Measurements from ENCODE around the gene MAT1A.

MAT1A gene

DNA sequence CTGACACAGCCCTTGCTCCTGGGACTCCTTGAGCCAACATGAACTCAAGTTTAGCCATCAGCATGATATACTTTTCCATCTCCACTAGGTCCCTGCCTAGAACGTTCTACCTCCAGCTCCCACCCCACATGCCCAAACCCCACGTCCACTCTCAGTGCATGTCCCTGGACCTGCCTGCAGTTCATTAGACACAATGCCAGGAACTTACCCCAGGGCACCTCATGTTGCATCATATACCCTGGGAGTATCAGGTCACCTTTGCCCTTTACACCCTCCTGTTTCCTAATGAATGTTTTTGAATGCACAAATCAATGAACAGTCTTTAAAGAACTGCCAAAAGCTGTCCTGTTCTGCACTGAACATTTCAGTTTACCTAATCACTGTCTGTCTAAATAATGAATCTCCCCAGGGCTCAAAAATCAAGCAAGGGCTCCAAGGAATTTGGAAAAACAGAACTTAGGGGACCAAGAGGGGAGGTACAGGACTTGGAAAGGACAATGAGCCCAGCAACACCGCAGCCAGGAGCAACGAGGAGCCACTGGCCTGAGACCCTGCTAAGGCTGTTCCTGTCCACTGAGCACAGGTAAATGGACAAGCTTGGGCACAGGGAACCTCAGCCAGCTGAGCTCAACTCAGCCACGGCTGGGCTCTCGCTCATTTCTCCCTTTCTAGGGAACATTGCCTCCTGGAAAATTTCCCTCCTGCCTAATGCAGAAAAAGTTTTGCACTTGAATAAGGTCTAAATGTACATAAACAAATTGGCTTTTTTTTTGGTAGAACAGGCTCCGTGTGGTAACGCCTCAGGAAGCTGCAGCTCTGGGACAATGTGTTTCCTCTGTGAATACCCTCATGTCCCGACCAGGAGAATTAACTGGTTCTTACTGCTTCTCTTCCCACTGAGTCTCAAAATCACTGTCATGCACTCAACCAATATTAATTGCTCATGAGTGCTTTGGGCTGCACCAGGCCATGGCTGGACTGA, 7.4 kb downstream of the MAT1A start:
- DNase-seq = no peak

DNA sequence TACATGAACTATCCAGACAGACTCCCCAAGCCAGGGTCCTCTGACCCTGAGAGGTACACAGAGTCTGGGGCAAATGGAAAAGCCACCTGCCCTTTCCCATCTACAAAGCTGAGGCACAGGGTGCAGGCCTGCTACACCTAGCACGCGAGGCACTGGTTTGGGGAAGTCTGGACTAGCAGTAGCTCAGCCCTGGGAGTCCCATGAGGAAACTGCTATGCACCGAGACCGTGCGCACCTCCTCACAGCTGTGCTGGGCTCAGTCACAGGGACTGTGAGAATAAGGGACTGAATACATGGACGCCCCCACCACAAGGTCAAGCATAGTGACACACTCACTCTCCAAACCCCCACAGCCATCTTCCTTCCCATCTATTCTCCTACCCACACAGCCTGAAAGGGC, 8.2 kb downstream of the MAT1A start:
- no peak for DNase-seq

DNA sequence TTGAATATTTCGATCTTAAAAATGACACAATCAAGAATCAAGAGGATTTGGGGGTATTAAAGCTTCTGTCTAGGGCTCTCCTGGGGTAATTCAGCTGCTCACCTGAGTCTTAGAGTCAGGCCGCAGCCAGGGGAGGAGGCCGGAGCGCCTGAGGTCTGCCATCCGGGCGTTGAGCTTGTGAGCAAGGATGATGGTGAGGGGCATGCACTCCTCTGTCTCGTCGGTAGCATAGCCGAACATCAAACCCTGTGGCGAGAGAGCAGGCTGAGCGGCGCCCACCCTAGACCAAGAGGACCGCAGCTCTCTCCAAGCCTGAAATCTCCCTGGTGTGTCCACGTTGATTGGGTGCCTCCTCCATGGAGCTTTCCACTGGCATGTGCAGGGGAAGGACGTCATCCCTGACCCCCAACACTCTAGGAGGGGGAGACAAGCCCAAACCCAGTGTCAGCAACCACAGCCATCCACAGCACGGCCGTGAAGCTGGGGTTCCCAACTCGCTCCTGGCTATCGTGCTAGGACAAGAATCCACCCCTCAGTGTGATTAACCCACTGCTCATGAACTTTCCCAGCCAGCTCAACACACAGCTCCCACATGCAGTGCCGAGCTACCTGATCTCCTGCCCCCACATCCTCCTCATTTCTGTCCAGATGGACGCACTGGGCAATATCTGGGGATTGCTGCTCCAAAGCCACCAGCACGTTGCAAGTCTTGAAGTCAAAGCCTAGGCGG, 9.2 kb downstream of the MAT1A start:
- no peak for DNase-seq

DNA sequence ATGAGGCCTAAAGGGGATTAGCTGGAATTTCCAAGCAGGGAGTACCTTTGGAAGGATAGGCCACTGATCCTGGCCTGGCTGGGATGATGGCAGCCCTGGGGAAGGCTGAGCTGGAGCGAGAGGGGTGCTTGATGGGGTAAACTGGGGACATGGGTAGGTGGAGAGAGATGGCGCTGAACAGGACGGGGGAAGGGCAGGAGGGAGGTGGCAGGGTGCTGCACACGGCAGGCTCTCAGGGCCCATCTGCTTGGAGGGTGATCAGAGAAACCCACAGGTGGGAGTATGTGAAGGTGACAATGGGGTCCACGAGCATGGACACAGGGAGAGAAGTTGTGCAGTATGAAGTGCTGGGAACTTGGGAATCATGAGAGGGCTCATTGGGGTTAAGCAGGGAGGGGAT, 10.3 kb downstream of the MAT1A start:
- DNase-seq = no peak

DNA sequence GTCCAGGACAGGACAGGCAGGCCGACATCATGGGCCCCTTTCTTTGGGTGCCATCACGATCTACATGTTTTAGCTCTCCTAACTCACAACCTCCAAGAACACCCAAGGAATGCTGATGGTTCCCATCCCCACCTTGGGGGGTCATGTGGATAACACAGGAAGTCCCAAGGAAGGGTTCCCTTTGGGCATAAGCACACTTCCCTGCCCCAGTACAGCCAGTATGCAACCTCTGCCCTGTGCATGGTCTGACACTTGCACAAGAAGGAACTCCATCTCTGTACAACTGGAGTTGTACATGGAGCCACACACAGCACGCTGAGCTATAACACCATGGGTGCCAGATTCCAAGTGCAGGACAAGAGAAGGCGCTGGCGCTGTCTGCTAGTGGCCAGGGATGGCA, 11.0 kb downstream of the MAT1A start:
- DNase-seq = no peak

DNA sequence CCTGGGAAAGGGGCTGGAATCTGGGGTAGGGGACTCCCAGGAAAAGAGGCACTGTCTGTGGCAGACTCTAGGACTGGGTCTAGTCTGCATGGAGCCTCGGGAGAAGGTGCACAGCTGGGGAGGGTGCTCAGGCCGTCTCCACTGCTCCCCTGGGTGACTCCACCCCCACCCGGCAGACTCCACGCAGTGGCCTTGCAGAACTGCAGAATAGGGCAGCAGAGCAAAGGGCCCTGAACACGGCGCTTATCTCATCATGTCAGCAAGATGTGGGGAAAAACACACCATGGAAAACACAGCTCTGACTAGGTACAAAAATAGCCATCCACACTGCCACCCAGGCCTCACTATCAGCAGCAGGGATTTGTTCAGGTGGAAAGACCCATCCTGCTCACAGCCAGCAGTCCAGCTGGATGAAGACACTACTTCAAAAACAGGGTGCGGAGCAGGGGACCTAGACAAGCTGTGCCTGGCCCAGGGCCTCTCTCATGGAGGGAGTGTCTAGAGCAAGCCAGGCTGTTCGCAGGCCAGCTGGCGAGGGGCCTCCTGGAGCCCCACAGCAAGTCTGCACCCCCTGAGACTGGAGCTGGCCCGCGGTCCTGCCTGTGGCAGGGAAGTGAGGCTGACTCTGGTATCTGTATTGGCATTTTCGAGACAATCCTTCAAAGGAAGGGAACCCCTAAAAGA, 11.7 kb downstream of the MAT1A start:
- DNase-seq = no peak

DNA sequence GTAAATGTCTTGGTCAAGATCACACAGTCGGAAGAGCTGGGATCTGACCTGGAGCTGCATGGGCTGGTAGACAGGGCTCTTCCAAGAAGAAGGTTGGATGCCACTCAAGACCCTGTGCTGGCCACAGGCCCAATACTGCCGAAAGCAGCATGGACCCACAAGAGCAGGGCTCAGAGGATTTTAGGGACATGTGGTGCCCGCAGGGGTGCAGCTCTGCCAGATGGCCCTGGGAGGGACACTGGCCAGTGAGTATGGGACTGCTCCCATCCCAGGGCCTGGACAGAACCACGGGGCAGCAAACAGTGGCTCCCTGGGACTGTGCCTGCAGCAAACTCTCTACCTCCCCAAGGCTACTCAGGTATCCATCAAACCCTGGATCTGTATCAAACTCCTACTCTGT, 12.4 kb downstream of the MAT1A start:
- no peak for DNase-seq

DNA sequence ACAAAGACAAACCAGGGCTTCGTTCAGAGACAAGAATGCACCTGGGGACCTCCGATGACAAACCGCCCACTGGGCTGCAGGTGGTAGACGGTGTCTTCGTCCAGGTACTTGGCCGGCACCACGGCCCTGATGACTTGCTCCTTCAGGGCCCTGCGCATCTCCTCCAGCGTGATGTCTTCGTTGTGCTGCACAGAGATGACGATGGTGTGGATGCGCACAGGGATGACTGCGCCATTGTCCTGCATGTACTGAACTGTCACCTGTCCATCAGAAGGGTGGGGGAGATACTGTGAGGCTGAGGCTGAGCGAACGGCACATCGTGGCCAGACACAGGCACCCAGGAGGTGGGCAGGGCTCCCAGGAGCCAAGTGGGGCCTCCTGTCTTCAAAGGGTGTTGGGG, 13.1 kb downstream of the MAT1A start:
- no peak for DNase-seq

DNA sequence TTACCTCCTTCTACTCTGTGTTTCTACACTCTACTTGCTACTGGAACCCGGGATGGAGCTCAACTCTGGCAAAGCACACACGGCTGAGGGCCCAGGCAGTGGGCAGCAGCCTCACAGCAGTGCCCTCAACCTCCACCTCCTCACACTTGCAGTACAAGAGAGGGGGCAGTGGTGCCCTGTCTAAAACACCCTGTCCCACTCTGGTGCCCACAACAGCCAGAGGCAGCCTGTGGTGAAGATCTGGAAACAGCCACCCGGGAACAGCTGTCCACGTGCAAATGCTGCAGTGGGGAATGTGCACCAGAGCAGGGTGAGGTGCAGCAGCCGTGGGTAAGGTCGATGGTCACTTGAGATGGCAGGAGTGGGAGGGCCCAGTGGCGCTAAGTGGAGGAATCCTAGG, 13.7 kb downstream of the MAT1A start:
- no peak for DNase-seq

DNA sequence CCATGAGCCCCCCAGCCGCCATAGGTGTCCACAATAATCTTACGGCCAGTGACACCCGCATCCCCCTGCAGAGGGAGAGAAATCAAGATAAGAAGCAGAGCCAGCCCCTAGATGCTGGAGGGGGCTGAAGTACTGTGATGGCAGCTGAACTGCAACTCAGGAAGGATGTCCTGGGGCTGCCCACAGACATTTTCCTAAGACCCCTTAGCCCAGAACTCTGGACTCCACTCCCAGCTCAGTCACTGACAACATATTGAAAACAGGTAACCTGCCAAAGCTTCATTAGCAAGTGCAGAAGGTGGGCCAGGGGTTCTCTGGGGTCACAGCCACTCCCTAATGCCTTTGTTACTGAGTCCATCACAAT, 14.3 kb downstream of the MAT1A start:
- no peak for DNase-seq

DNA sequence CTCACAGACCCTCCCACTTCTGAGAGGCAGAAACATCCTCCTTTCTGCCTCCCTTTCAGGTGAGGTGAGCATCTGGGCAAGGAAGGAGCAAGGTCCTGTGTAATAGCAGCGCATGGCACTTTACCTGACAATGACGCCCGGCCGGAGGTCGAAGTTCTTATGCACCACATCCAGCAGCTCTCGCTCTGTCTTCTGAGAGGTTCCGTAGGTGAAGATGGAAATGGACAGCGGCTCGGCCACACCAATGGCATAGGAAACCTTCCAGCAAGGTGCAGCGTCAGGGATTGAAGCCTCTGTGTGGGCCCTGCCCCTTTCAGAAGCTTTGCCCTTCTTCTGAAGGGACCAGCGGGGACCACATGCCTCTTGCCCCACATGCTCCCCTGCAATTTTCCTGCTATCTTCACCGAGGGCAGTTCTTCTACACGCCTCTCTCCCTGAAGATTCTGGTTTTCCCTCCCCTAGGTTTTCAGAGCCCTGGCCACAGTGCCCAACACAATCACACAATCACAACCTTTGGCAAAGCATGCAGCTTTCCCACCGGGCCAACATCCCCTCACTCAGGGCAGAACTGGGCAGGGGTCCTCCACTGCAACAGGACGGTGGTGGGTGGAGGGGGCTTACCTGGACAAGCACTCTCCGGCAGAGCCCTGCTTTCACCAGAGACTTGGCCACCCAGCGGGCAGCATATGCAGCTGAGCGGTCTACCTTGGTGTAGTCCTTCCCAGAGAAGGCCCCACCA, 14.9 kb downstream of the MAT1A start:
- DNase-seq = no peak

DNA sequence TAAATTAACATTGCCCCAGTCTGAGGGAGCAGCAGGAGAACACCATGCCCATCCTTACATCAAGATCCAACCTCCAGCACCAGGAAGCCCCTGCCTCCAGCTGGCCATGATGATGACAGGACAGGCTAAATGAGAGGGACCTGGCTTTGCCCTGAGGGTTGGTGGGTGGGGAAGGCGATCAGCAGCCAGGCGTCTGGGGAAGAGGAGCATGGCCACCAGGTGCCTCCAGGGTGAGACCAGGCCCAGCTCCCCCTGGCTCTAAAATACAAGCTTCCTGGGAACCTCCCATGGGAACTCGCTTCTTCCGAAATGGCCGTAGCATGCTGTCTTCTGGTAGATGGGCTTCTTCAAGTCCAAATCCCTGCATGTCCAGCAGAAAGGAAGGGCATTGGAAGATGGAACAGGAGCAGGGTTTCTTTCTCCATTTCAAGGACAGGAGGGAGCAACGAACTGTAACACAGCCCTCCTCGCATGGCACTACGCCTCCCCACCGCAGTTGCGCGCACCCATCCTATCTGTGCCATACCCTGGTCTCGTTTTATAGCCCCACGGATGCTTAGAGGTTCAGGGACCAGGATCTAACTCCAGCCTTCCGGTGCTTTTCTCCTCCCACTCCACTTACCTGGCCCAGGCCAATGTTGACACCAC, 15.8 kb downstream of the MAT1A start:
- no peak for DNase-seq

DNA sequence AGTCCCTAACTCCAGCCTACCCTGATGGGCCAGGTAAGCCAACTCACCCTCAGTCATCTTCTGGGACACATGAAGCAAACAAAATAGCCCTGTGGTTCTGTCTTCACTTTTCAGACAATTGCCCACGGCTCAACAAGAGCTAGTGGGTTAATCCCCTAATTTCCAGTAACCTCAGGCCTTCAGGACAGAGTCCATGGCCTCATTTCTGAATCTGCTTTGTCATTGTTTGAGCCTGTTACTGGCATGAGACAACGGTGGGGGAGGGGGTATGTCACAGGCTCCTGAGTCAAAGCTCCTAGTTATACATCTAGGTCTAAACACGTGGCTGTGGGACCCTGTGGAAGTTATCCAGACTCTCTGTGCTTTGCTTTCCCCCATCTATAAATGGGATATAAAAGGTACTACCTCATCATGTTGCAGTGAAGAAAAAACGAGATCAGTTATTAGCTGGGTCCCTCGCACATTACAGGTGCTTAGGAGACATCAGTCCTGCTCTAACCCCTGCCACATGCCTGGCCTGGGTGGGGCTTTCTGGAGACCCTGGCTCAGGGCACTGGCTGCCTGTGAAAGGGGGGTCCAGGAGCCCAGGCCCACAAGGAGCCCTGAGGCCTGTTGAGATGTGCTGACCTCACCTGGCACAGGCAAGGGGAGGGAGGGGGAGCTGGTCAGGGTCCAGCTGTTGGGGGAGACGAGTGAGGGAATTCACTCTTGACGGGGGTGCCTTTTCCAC, 16.5 kb downstream of the MAT1A start:
- no peak for DNase-seq

DNA sequence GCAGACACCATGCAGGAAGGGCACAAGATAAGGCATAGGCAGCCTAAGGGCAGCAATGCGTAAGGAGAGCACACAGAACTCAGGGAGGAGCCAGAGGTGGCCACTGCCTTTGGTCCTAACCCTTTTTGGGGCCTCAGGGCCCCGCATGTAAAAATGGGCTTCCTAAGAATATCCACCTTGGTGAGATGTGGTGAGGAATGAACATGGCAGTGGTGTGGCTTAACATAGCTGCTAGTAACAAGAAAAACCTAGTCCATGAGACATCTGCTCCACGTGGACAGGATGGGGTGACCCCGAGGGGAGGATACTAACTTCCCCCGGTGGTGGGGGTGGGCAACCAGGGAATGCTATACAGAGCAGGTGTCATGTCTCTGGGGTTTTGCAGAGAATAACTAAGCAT, 18.0 kb downstream of the MAT1A start:
- no peak for DNase-seq

DNA sequence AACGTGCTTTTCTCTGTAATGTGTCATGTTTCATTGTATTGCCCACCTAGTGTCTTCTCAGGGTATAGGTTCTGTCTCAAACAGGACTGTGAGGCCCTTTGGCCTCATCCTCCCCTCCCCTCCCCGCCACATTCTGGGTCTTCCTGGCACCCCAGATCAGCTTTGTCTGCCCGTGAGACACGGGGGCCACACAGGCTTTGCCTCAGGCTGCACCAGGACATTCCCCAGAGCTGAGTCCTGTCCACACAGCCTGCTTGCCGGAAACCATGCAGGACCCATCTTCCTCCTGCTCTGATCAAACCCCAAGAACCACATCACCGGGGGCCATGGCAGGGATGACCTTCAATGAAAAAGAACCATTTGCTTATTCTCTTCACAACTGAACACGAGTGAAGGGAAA, 18.6 kb downstream of the MAT1A start:
- DNase-seq = no peak

DNA sequence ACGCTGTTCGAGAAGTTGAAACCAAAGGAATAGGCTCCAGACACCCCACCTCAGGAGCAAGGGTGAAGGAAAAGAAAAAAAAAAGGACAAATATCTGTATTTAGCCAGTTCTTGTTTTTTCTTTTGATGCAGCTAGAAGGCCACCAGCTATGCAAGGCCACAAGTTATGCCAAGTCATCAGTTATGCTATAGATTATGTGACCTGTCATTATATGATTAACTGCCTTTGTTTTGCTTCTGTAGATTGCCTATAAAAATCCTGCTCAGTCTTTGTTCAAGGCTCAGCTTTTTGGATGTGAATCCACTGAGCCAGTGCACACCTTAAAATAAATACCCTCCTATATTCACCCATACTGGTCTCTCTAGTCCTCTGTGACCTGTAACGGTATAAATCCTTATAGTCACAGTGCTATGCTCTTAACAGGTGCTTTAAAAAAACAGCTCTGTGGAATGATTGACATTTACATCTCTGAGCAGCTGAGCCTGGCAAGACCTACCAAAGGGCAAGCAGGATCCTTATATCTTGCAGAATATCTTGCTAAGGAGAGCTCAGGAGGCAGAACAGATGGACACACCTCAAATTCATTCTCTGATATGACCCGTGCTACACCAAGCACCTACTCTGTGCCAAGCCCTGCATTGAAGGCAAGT, 20.4 kb downstream of the MAT1A start:
- DNase-seq = no peak

DNA sequence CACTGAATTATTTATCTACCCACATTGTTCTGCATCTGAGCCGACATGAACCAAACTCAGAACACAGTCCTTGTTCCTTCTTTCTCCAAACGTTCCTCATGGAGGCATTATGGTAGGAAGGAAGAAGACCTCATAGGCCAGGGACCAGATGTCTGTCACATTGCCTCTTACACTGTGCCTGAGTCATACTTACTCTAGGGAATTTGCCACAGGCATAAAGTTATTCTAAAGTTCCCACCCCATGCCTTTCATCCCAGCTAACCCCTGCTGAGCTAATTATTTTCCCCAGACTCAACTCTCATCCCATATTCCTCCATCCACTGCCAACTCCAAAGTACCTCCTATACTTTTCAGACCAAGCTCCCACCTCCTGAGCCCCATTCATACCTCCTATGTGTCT, 21.2 kb downstream of the MAT1A start:
- no peak for DNase-seq

DNA sequence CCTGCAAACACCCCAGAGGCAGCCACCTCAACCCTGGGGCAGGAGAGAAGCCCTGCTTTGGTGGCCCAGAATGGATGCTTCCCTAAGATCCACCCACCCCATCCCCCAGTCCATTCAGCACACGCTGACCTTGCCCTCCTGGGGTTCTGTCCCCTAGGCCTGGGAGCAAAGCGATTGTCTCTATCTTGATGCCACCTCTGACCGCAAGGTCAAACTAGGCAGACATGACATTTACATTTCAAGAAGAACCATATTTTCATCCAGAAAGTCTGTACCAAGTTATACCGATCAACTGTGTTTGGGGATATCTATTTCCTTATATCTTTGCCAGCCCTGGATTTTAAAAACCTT, 23.0 kb downstream of the MAT1A start:
- DNase-seq = no peak

DNA sequence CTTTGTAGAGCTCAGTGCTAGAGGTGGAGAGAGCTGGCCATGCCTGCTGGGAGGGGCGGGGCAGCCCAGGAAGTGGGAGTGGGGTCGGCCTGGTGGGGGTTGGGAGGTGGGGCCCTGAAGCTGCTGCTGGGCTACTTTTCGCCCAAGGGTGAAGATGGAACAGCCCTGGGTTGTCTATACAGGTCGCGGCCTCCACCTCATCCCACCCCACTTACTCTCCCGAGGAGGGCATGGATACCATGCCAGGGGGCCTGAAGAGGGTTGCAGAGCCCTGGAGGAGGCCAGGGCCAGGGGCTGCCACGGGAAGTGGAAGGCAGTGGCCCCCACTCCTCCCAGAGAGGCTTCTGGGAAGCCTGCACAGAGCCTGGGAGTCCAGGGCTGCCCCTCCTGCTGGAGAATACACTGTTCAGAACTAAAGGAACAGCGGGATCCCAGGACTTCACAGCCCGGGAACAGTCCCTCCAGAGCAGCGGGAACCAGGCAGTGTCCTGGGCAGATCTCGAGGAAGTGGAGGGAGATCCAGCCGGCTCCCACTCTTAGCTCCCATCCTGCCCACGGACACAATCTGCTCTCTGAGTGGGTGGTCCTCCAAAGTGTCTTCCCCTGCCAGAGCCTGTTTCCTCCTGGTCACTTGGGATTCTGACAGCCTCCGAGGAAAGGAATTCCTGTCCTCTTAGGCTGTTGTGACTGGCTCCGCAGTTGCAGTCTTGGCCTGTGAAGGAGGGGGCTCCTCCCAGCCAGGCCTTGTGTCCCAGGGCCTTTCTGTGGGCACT, 23.5 kb downstream of the MAT1A start:
- no peak for DNase-seq
